ENCODE data around the gene LSAMP. TPM values are rescaled to one million over a fixed set of nuclear protein-coding genes. Genes with fewer than 3 reads are reported as not detected.

LSAMP gene
- total and polyA plus RNA-seq, 5 donors from 2014 or later = not detected

DNA sequence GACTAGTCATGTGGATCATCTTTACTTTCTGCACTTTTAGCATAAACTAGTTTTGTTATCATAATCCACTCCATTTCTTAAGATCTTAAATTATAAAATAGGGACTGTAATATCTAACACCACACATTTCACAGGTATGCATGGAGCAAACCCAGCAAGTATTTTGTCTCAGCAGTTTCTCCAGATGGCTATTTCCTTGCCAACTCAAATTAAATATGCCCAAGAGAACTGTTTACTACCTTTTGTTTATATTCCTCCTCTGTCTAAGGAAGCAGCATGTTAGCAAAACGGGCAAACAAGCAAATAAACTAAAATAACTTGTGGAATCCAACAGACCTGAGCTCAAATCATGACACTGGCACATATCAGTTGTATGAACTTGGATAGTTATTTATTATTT lies 379.8 kb downstream of the LSAMP start:
- H3K36me3 ChIP-seq (ENCODE audit: control insufficient read depth, insufficient read depth, low read length) = no peaks in the 10 kb centered on the region
- ATAC-seq (ENCODE audit: low read depth in 2 of 2) = no peak
- no peak for DNase-seq
- H3K4me3 ChIP-seq (ENCODE audit: low read depth, low read length) = no peak overlapping the region
- no peaks in the 10 kb centered on the region for H3K9me3 ChIP-seq (ENCODE audit: control insufficient read depth in 2 of 2, low read length in 2 of 2)
- no peak overlapping the region for H3K4me3 Mint-ChIP-seq
- H3K27me3 Mint-ChIP-seq = no peaks in the 10 kb centered on the region
- H3K36me3 Mint-ChIP-seq = no peaks in the 10 kb centered on the region
- H3K9me3 Mint-ChIP-seq = peaks cover 0 to 2% (median 0%) of the 10 kb centered on the region in 7 donors
- H3K27me3 ChIP-seq (ENCODE audit: control insufficient read depth, insufficient read depth, low read length) = no peaks in the 10 kb centered on the region
- no peak overlapping the region for H3K27ac ChIP-seq (ENCODE audit: insufficient read depth, low read length, poor library complexity, severe bottlenecking)
- H3K27ac Mint-ChIP-seq = no peak overlapping the region
- no peaks in the 10 kb centered on the region for H3K4me1 ChIP-seq (ENCODE audit: control insufficient read depth, insufficient read depth, low read length, poor library complexity, severe bottlenecking)
- H3K4me1 Mint-ChIP-seq = no peaks in the 10 kb centered on the region

DNA sequence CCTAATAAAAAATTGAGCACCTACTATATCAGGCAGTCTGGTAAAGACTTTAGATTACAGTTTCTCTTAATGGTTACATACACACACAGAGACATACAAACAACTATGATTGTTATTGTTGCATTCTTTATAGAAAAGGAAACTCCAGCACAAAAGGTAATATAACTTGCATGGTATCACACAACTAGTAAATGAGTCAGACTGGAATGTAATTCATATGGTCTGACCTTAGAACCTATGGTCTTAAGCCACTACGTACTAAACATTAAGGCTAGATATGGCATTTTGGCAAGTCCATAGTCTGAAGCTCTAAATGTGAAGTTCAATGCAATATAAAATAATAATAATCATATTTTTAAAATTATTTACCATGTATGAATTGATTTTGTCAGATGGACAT lies 380.6 kb downstream of the LSAMP start:
- Mint-ChIP-seq H3K27me3 (no peaks in the 10 kb centered on the region), H3K27ac (no peak overlapping the region), H3K36me3 (no peaks in the 10 kb centered on the region), H3K9me3 (peaks cover 0 to 2% (median 0%) of the 10 kb centered on the region in 7 donors), H3K4me1 (no peaks in the 10 kb centered on the region), H3K4me3 (no peak overlapping the region)
- Histone ChIP-seq H3K4me3 (ENCODE audit: low read depth, low read length) (no peak overlapping the region), H3K27ac (ENCODE audit: insufficient read depth, low read length, poor library complexity, severe bottlenecking) (no peak overlapping the region), H3K4me1 (ENCODE audit: control insufficient read depth, insufficient read depth, low read length, poor library complexity, severe bottlenecking) (no peaks in the 10 kb centered on the region), H3K36me3 (ENCODE audit: control insufficient read depth, insufficient read depth, low read length) (no peaks in the 10 kb centered on the region), H3K27me3 (ENCODE audit: control insufficient read depth, insufficient read depth, low read length) (no peaks in the 10 kb centered on the region), H3K9me3 (ENCODE audit: control insufficient read depth in 2 of 2, low read length in 2 of 2) (no peaks in the 10 kb centered on the region)
- DNase-seq (no peak), ATAC-seq (ENCODE audit: low read depth in 2 of 2) (no peak)

DNA sequence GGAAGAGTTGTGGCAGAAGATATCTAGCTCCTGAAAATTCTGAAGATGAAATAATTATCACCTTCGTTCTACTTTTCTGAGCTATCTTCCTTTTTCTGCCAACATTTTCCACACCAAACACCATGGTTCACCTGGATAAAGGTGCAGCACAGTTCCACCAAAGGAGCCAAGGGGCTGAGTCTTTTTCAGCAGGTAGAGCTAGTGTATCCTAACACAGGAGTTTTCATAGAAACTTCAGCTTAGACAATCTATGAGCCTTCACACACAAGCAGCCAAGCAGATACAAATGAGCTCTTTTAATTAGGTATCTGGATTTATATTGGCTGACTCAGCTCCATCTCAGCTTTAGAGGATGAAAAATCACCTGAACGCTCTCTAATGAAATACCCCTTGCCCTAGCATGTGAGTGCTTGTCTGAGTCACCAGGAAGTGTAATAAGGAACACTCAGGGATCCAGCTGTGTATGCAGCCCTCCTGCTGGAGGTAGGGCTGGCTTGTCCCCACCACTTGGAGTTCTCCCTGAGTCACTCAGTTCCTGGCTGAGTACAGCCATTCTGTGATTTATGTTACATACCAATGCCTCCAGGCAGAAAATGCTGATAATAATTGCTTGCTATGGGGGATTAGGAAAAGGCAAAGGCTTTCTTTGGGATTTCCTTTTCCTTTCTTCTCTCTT lies 385.7 kb downstream of the LSAMP start:
- Histone ChIP-seq H3K27ac (ENCODE audit: insufficient read depth, low read length, poor library complexity, severe bottlenecking) (no peak overlapping the region), H3K27me3 (ENCODE audit: control insufficient read depth, insufficient read depth, low read length) (no peaks in the 10 kb centered on the region), H3K4me1 (ENCODE audit: control insufficient read depth, insufficient read depth, low read length, poor library complexity, severe bottlenecking) (no peaks in the 10 kb centered on the region), H3K4me3 (ENCODE audit: low read depth, low read length) (no peak overlapping the region), H3K9me3 (ENCODE audit: control insufficient read depth in 2 of 2, low read length in 2 of 2) (no peaks in the 10 kb centered on the region), H3K36me3 (ENCODE audit: control insufficient read depth, insufficient read depth, low read length) (no peaks in the 10 kb centered on the region)
- ATAC-seq (ENCODE audit: low read depth in 2 of 2) = no peak
- Mint-ChIP-seq H3K4me3 (no peak overlapping the region), H3K27me3 (no peaks in the 10 kb centered on the region), H3K27ac (no peak overlapping the region), H3K9me3 (peaks cover 0 to 2% (median 0%) of the 10 kb centered on the region in 7 donors), H3K4me1 (no peaks in the 10 kb centered on the region), H3K36me3 (no peaks in the 10 kb centered on the region)
- DNase-seq = no peak

GRCh38 chr3:116058844-116059243 lies 386.4 kb downstream of the LSAMP start:
- Mint-ChIP-seq H3K27me3 (no peaks in the 10 kb centered on the region), H3K4me3 (no peak overlapping the region), H3K27ac (no peak overlapping the region), H3K9me3 (peaks cover 0 to 2% (median 0%) of the 10 kb centered on the region in 7 donors), H3K36me3 (no peaks in the 10 kb centered on the region), H3K4me1 (no peaks in the 10 kb centered on the region)
- Histone ChIP-seq H3K4me3 (ENCODE audit: low read depth, low read length) (no peak overlapping the region), H3K27me3 (ENCODE audit: control insufficient read depth, insufficient read depth, low read length) (no peaks in the 10 kb centered on the region), H3K9me3 (ENCODE audit: control insufficient read depth in 2 of 2, low read length in 2 of 2) (no peaks in the 10 kb centered on the region), H3K4me1 (ENCODE audit: control insufficient read depth, insufficient read depth, low read length, poor library complexity, severe bottlenecking) (no peaks in the 10 kb centered on the region), H3K27ac (ENCODE audit: insufficient read depth, low read length, poor library complexity, severe bottlenecking) (no peak overlapping the region), H3K36me3 (ENCODE audit: control insufficient read depth, insufficient read depth, low read length) (no peaks in the 10 kb centered on the region)
- DNase-seq = no peak
- no peak for ATAC-seq (ENCODE audit: low read depth in 2 of 2)

DNA sequence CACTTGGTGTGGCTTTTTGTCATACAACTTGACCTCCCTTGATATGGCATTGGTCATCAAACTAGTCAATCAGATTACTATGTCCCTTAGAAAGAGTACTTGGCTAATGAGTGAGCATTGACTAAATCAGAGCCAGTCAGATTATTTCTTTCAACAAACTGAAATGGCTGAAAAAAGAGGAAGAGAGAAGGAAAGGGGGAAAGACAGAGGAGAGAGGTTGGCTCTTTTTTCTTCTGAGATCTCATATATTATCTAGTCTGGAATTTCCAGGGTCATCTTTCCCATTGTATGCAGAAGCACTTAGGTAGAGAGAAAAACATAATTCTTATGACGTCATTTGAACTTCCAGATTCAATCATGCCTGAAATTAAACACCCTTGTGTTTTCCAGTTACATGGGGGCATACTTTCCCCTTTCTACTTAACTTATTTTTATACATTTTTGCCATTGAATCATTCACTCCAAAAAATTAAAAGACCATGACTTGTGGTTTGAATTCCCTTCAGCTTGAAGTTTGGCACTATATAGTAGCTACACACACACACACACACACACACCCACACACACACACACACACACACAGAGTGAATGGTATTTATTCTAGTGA lies 387.8 kb downstream of the LSAMP start:
- ATAC-seq (ENCODE audit: low read depth in 2 of 2) = no peak
- no peak overlapping the region for H3K4me3 Mint-ChIP-seq

GRCh38 chr3:116056280-116056679 lies 389.0 kb downstream of the LSAMP start:
- no peak for ATAC-seq (ENCODE audit: low read depth in 2 of 2)
- Mint-ChIP-seq H3K27me3 (no peaks in the 10 kb centered on the region), H3K27ac (no peak overlapping the region), H3K4me3 (no peak overlapping the region), H3K9me3 (no peaks in the 10 kb centered on the region), H3K4me1 (no peaks in the 10 kb centered on the region), H3K36me3 (no peaks in the 10 kb centered on the region)
- no peak overlapping the region for H3K4me3 ChIP-seq (ENCODE audit: low read depth, low read length)
- no peaks in the 10 kb centered on the region for H3K36me3 ChIP-seq (ENCODE audit: control insufficient read depth, insufficient read depth, low read length)
- no peak for DNase-seq
- H3K27me3 ChIP-seq (ENCODE audit: control insufficient read depth, insufficient read depth, low read length) = no peaks in the 10 kb centered on the region
- H3K27ac ChIP-seq (ENCODE audit: insufficient read depth, low read length, poor library complexity, severe bottlenecking) = no peak overlapping the region
- no peaks in the 10 kb centered on the region for H3K4me1 ChIP-seq (ENCODE audit: control insufficient read depth, insufficient read depth, low read length, poor library complexity, severe bottlenecking)
- H3K9me3 ChIP-seq (ENCODE audit: control insufficient read depth in 2 of 2, low read length in 2 of 2) = no peaks in the 10 kb centered on the region

More for the DNA sequence above, 387.8 kb downstream of the LSAMP start:
- Histone ChIP-seq H3K4me1 (ENCODE audit: control insufficient read depth, insufficient read depth, low read length, poor library complexity, severe bottlenecking) (no peaks in the 10 kb centered on the region), H3K27ac (ENCODE audit: insufficient read depth, low read length, poor library complexity, severe bottlenecking) (no peak overlapping the region), H3K36me3 (ENCODE audit: control insufficient read depth, insufficient read depth, low read length) (no peaks in the 10 kb centered on the region), H3K27me3 (ENCODE audit: control insufficient read depth, insufficient read depth, low read length) (no peaks in the 10 kb centered on the region), H3K4me3 (ENCODE audit: low read depth, low read length) (no peak overlapping the region), H3K9me3 (ENCODE audit: control insufficient read depth in 2 of 2, low read length in 2 of 2) (no peaks in the 10 kb centered on the region)
- DNase-seq = no peak
- no peaks in the 10 kb centered on the region for H3K27me3 Mint-ChIP-seq
- H3K9me3 Mint-ChIP-seq = peaks cover 0 to 2% (median 0%) of the 10 kb centered on the region in 7 donors
- no peaks in the 10 kb centered on the region for H3K4me1 Mint-ChIP-seq
- no peaks in the 10 kb centered on the region for H3K36me3 Mint-ChIP-seq
- no peak overlapping the region for H3K27ac Mint-ChIP-seq

DNA sequence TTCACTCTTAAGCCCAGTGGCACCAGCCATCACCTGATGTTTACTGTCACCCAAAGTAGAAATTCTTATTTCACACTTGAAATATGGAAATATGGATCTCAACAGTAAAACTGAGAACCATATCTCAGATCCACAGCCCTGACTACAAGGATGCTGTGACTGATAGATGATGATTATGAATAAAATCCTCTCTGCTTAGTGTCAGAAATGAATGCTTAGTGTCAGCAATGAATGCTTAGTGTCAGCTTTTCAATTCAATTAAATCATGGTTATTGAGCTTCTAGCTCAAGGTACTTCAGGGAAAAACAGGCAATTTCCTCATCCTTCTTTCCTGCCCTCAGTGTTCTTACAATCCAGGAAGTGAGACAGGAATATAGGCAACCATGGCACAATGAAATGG lies 392.3 kb downstream of the LSAMP start:
- Mint-ChIP-seq H3K9me3 (peaks cover 0 to 2% (median 0%) of the 10 kb centered on the region in 7 donors), H3K4me3 (no peak overlapping the region), H3K36me3 (no peaks in the 10 kb centered on the region), H3K4me1 (no peaks in the 10 kb centered on the region), H3K27me3 (no peaks in the 10 kb centered on the region), H3K27ac (no peak overlapping the region)
- Histone ChIP-seq H3K4me3 (ENCODE audit: low read depth, low read length) (no peak overlapping the region), H3K4me1 (ENCODE audit: control insufficient read depth, insufficient read depth, low read length, poor library complexity, severe bottlenecking) (no peaks in the 10 kb centered on the region), H3K36me3 (ENCODE audit: control insufficient read depth, insufficient read depth, low read length) (no peaks in the 10 kb centered on the region), H3K9me3 (ENCODE audit: control insufficient read depth in 2 of 2, low read length in 2 of 2) (no peaks in the 10 kb centered on the region), H3K27me3 (ENCODE audit: control insufficient read depth, insufficient read depth, low read length) (no peaks in the 10 kb centered on the region), H3K27ac (ENCODE audit: insufficient read depth, low read length, poor library complexity, severe bottlenecking) (no peak overlapping the region)
- ATAC-seq (ENCODE audit: low read depth in 2 of 2) = no peak
- no peak for DNase-seq

GRCh38 chr3:116052602-116053001 lies 392.7 kb downstream of the LSAMP start:
- Histone ChIP-seq H3K4me1 (ENCODE audit: control insufficient read depth, insufficient read depth, low read length, poor library complexity, severe bottlenecking) (no peaks in the 10 kb centered on the region), H3K27ac (ENCODE audit: insufficient read depth, low read length, poor library complexity, severe bottlenecking) (no peak overlapping the region), H3K4me3 (ENCODE audit: low read depth, low read length) (no peak overlapping the region), H3K9me3 (ENCODE audit: control insufficient read depth in 2 of 2, low read length in 2 of 2) (no peaks in the 10 kb centered on the region), H3K27me3 (ENCODE audit: control insufficient read depth, insufficient read depth, low read length) (no peaks in the 10 kb centered on the region), H3K36me3 (ENCODE audit: control insufficient read depth, insufficient read depth, low read length) (no peaks in the 10 kb centered on the region)
- H3K4me1 Mint-ChIP-seq = no peaks in the 10 kb centered on the region
- no peak for ATAC-seq (ENCODE audit: low read depth in 2 of 2)
- H3K36me3 Mint-ChIP-seq = no peaks in the 10 kb centered on the region
- DNase-seq = no peak
- H3K9me3 Mint-ChIP-seq = peaks cover 0 to 4% (median 0%) of the 10 kb centered on the region in 7 donors
- H3K4me3 Mint-ChIP-seq = no peak overlapping the region
- no peak overlapping the region for H3K27ac Mint-ChIP-seq
- H3K27me3 Mint-ChIP-seq = no peaks in the 10 kb centered on the region
